Heart left ventricle (tissue), 13 donors: Measurements from ENCODE around the gene FGF10.

Source experiments
- CTCF ChIP-seq, 12 donors: fragments of 200-600 bp; sonication (generic) in 4 of 12; IDR thresholded peaks; one replicate each; pipeline versions ENCODE4 v1.5.0 to v1.8.0; 2018 to 2022; ENCODE audit warnings: antibody characterized with exemption in 12 of 12, mild to moderate bottlenecking in 5 of 12
- POLR2A ChIP-seq, 2 donors: fragments of 450-650 bp; IDR thresholded peaks; one replicate each; pipeline ENCODE4 v1.6.1; 2017; ENCODE audit warnings: antibody characterized with exemption in 2 of 2, mild to moderate bottlenecking in 2 of 2, moderate library complexity in 2 of 2
- donor health status: ischemic (EF 13 %, LVEDD 7.1; RV severe dilation, severe dysfunction).
- donor health status: DM: no; HTN: yes; CAD: no.
- donor health status: DM: no; HTN: no; CAD: no.
- donor health status: ischemic (EF 25% LVEDD 6.9; RV normal size, moderate dysfunction).
- donor health status: ischemic (EF 25% LVEDD 5.7; RV mildly dilated, moderate dysfunction).
- donor health status: ischemic (EF 35%, LVEDD 5.7; RV mildly dilated, moderate dysfunction).
- donor health status: nonischemic (EF 11% LVEDD 7.7; RV severe dilation, severe dysfunction).
- donor health status: DM: yes; HTN: yes; CAD: no.
- donor health status: PGD.
- donor health status: ischemic (EF 29% LVEDD 5.4; RV normal size, mild dysfunction).
- donor health status: nonischemic (EF 23%, LVEDD 6.1; RV moderate dilation, normal function).

GRCh38 chr5:44356231-44356630, 33.0 kb downstream of the FGF10 start:
- no peak for TF ChIP-seq CTCF (IDR thresholded peaks at IDR 0.05)
- TF ChIP-seq POLR2A (IDR thresholded peaks at IDR 0.05): no peak
